Activated naive CD8-positive, alpha-beta T cell (primary cell): Measurements from ENCODE around the gene KIF21B.
A peak's percentile ranks its signal among the peaks of the same experiment; 100 is the strongest.
"Not testable (repeated sequence)": the region's sequence is repeated elsewhere in the genome, so short reads cannot be mapped to it uniquely, and the experiment has no call there.

Source experiments
- H3K27ac Mint-ChIP-seq: one replicate; pipeline ENCODE4 v1.8.0; 2021; ENCODE audit warnings: mixed read lengths
- H3K27me3 Mint-ChIP-seq: one replicate; pipeline ENCODE4 v1.8.0; 2021; ENCODE audit warnings: mixed read lengths
- H3K36me3 Mint-ChIP-seq: one replicate; pipeline ENCODE4 v1.8.0; 2021; ENCODE audit warnings: mixed read lengths
- H3K4me1 Mint-ChIP-seq: one replicate; pipeline ENCODE4 v1.8.0; 2021; ENCODE audit warnings: low read depth, mixed read lengths
- H3K4me3 Mint-ChIP-seq: one replicate; pipeline ENCODE4 v1.8.0; 2021; ENCODE audit warnings: mild to moderate bottlenecking, mixed read lengths
- H3K9me3 Mint-ChIP-seq: one replicate; pipeline ENCODE4 v1.8.0; 2021; ENCODE audit warnings: low read depth, mixed read lengths

KIF21B gene

GRCh38 chr1:200967693-200968468 lies 55.6 kb downstream of the KIF21B start:
- H3K27me3 Mint-ChIP-seq: no peaks in the 10 kb centered on the region
- no peaks in the 10 kb centered on the region for H3K9me3 Mint-ChIP-seq
- H3K4me3 Mint-ChIP-seq: no peak overlapping the region
- H3K27ac Mint-ChIP-seq: peak overlapping the region; percentile 34
- no peaks in the 10 kb centered on the region for H3K36me3 Mint-ChIP-seq
- peaks cover 10% of the 10 kb centered on the region for H3K4me1 Mint-ChIP-seq

- H3K4me1 Mint-ChIP-seq: peaks cover 10% of the 10 kb centered on the region
- no peaks in the 10 kb centered on the region for H3K9me3 Mint-ChIP-seq
- peak overlapping the region; percentile 16 for H3K27ac Mint-ChIP-seq
- no peaks in the 10 kb centered on the region for H3K36me3 Mint-ChIP-seq
- H3K27me3 Mint-ChIP-seq: no peaks in the 10 kb centered on the region
- no peak overlapping the region for H3K4me3 Mint-ChIP-seq
Observed at GRCh38 chr1:200966934-200967333, 56.6 kb downstream of the KIF21B start.

- H3K4me3 Mint-ChIP-seq: no peak overlapping the region
- H3K4me1 Mint-ChIP-seq: peaks cover 4% of the 10 kb centered on the region
- peak overlapping the region; percentile 11 for H3K27ac Mint-ChIP-seq
- no peaks in the 10 kb centered on the region for H3K36me3 Mint-ChIP-seq
- H3K27me3 Mint-ChIP-seq: no peaks in the 10 kb centered on the region
- no peaks in the 10 kb centered on the region for H3K9me3 Mint-ChIP-seq
Observed at GRCh38 chr1:200965111-200965805, 58.3 kb downstream of the KIF21B start.

- H3K27me3 Mint-ChIP-seq, H3K4me1 Mint-ChIP-seq, H3K27ac Mint-ChIP-seq, H3K36me3 Mint-ChIP-seq, H3K9me3 Mint-ChIP-seq, H3K4me3 Mint-ChIP-seq: not testable (repeated sequence)
Observed at GRCh38 chr1:200963888-200964287, 59.6 kb downstream of the KIF21B start.

GRCh38 chr1:200963076-200963475 lies 60.4 kb downstream of the KIF21B start:
- Mint-ChIP-seq H3K9me3 (no peaks in the 10 kb centered on the region), H3K36me3 (no peaks in the 10 kb centered on the region), H3K4me3 (no peak overlapping the region), H3K27ac (no peak overlapping the region), H3K27me3 (no peaks in the 10 kb centered on the region), H3K4me1 (no peaks in the 10 kb centered on the region)

GRCh38 chr1:200962631-200963030 lies 60.9 kb downstream of the KIF21B start:
- Mint-ChIP-seq H3K4me1 (no peaks in the 10 kb centered on the region), H3K36me3 (no peaks in the 10 kb centered on the region), H3K27me3 (no peaks in the 10 kb centered on the region), H3K4me3 (no peak overlapping the region), H3K27ac (no peak overlapping the region), H3K9me3 (no peaks in the 10 kb centered on the region)

GRCh38 chr1:200962151-200962550 lies 61.4 kb downstream of the KIF21B start:
- not testable (repeated sequence) for H3K27ac Mint-ChIP-seq, H3K36me3 Mint-ChIP-seq, H3K4me3 Mint-ChIP-seq, H3K4me1 Mint-ChIP-seq, H3K27me3 Mint-ChIP-seq, H3K9me3 Mint-ChIP-seq

GRCh38 chr1:200960948-200961340 lies 62.6 kb downstream of the KIF21B start:
- H3K4me3 Mint-ChIP-seq: no peak overlapping the region
- H3K4me1 Mint-ChIP-seq: no peaks in the 10 kb centered on the region
- H3K27ac Mint-ChIP-seq: no peak overlapping the region

GRCh38 chr1:200960236-200960947 lies 63.1 kb downstream of the KIF21B start:
- no peaks in the 10 kb centered on the region for H3K4me1 Mint-ChIP-seq
- H3K4me3 Mint-ChIP-seq: no peak overlapping the region
- no peaks in the 10 kb centered on the region for H3K36me3 Mint-ChIP-seq
- no peaks in the 10 kb centered on the region for H3K27me3 Mint-ChIP-seq
- H3K27ac Mint-ChIP-seq: no peak overlapping the region
- no peaks in the 10 kb centered on the region for H3K9me3 Mint-ChIP-seq

More at GRCh38 chr1:200960948-200961340, 62.6 kb downstream of the KIF21B start:
- Mint-ChIP-seq H3K27me3 (no peaks in the 10 kb centered on the region), H3K9me3 (no peaks in the 10 kb centered on the region), H3K36me3 (no peaks in the 10 kb centered on the region)

GRCh38 chr1:200959411-200959921 lies 64.0 kb downstream of the KIF21B start:
- no peaks in the 10 kb centered on the region for H3K9me3 Mint-ChIP-seq
- no peaks in the 10 kb centered on the region for H3K4me1 Mint-ChIP-seq
- no peaks in the 10 kb centered on the region for H3K27me3 Mint-ChIP-seq
- H3K4me3 Mint-ChIP-seq: no peak overlapping the region
- no peaks in the 10 kb centered on the region for H3K36me3 Mint-ChIP-seq
- no peak overlapping the region for H3K27ac Mint-ChIP-seq

- peaks cover 3% of the 10 kb centered on the region for H3K27me3 Mint-ChIP-seq
Observed at GRCh38 chr1:200958597-200958996, 64.9 kb downstream of the KIF21B start.

GRCh38 chr1:200954434-200954833 lies 69.1 kb downstream of the KIF21B start:
- no peaks in the 10 kb centered on the region for H3K36me3 Mint-ChIP-seq
- no peaks in the 10 kb centered on the region for H3K9me3 Mint-ChIP-seq
- H3K4me3 Mint-ChIP-seq: no peak overlapping the region
- no peaks in the 10 kb centered on the region for H3K4me1 Mint-ChIP-seq
- H3K27me3 Mint-ChIP-seq: peaks cover 3% of the 10 kb centered on the region
- H3K27ac Mint-ChIP-seq: no peak overlapping the region

More at GRCh38 chr1:200958597-200958996, 64.9 kb downstream of the KIF21B start:
- Mint-ChIP-seq H3K36me3 (no peaks in the 10 kb centered on the region), H3K4me1 (no peaks in the 10 kb centered on the region), H3K9me3 (no peaks in the 10 kb centered on the region), H3K4me3 (no peak overlapping the region), H3K27ac (no peak overlapping the region)

GRCh38 chr1:200951016-200951415 lies 72.5 kb downstream of the KIF21B start:
- Mint-ChIP-seq H3K36me3 (peaks cover 6% of the 10 kb centered on the region), H3K27me3 (peaks cover 7% of the 10 kb centered on the region), H3K4me3 (no peak overlapping the region), H3K4me1 (no peaks in the 10 kb centered on the region), H3K27ac (no peak overlapping the region), H3K9me3 (peaks cover 10% of the 10 kb centered on the region)

GRCh38 chr1:200949626-200950025 lies 73.9 kb downstream of the KIF21B start:
- Mint-ChIP-seq H3K27me3 (peaks cover 7% of the 10 kb centered on the region), H3K4me1 (no peaks in the 10 kb centered on the region)

GRCh38 chr1:200947059-200947566 lies 76.4 kb downstream of the KIF21B start:
- Mint-ChIP-seq H3K9me3 (peaks cover 13% of the 10 kb centered on the region), H3K4me1 (no peaks in the 10 kb centered on the region), H3K27me3 (peaks cover 4% of the 10 kb centered on the region), H3K4me3 (no peak overlapping the region), H3K27ac (no peak overlapping the region), H3K36me3 (peaks cover 6% of the 10 kb centered on the region)

More at GRCh38 chr1:200949626-200950025, 73.9 kb downstream of the KIF21B start:
- H3K4me3 Mint-ChIP-seq: no peak overlapping the region
- H3K27ac Mint-ChIP-seq: no peak overlapping the region
- H3K36me3 Mint-ChIP-seq: peaks cover 6% of the 10 kb centered on the region
- peaks cover 10% of the 10 kb centered on the region for H3K9me3 Mint-ChIP-seq
